ENCODE results near the gene RNF32.
A peak's percentile ranks its signal among the peaks of the same experiment; 100 is the strongest.

RNF32 gene

GRCh38 chr7:156640257-156640948, at the start of gene RNF32:
RNF32 (plus strand) TSS chr7:156640774; CDS start chr7:156643878, 3,104 bp downstream.
- DNase-seq: peak; percentile 98

GRCh38 chr7:156592155-156592884, 48.3 kb upstream of the RNF32 start:
- DNase-seq: no peak

- no peak for DNase-seq
These were observed 46.1 kb upstream of the RNF32 start for GRCh38 chr7:156594283-156595080.

- DNase-seq: no peak
These were observed 40.1 kb upstream of the RNF32 start for GRCh38 chr7:156600496-156600895.

- DNase-seq: no peak
These were observed 38.3 kb upstream of the RNF32 start for GRCh38 chr7:156602283-156602682.

GRCh38 chr7:156603011-156603410, 37.6 kb upstream of the RNF32 start:
- DNase-seq: no peak

- no peak for DNase-seq
These were observed 36.9 kb upstream of the RNF32 start for GRCh38 chr7:156603629-156604028.

GRCh38 chr7:156604311-156604710, 36.3 kb upstream of the RNF32 start:
- DNase-seq: no peak

- no peak for DNase-seq
These were observed 35.5 kb upstream of the RNF32 start for GRCh38 chr7:156604836-156605695.

GRCh38 chr7:156606135-156606534, 34.4 kb upstream of the RNF32 start:
- DNase-seq: no peak

- no peak for DNase-seq
These were observed 33.8 kb upstream of the RNF32 start for GRCh38 chr7:156606691-156607331.

GRCh38 chr7:156607332-156608172, 33.0 kb upstream of the RNF32 start:
- no peak for DNase-seq

- no peak for DNase-seq
These were observed 32.4 kb upstream of the RNF32 start for GRCh38 chr7:156608173-156608478.

- DNase-seq: no peak
These were observed 31.3 kb upstream of the RNF32 start for GRCh38 chr7:156609010-156609877.

GRCh38 chr7:156610130-156610529, 30.4 kb upstream of the RNF32 start:
- DNase-seq: no peak

- no peak for DNase-seq
These were observed 30.0 kb upstream of the RNF32 start for GRCh38 chr7:156610601-156611000.

GRCh38 chr7:156611014-156612010, 29.3 kb upstream of the RNF32 start:
- DNase-seq: no peak

GRCh38 chr7:156612930-156613329, 27.6 kb upstream of the RNF32 start:
- peak; percentile 75 for DNase-seq

Measured in activated CD4-positive, alpha-beta T cell treated with anti-CD3 and anti-CD28 coated beads, Interleukin-2, amount 50 U/mL, for 16 hours (primary cell).